Right renal cortex interstitium (tissue), 3 donors: Measurements from ENCODE around the gene MRPS9. TPM values are rescaled to one million over a fixed set of nuclear protein-coding genes. Genes with fewer than 3 reads are reported as not detected.

Experiments used
- DNase-seq, 3 donors: peaks; one replicate each; pipeline ENCODE4 v3.0.0-alpha.2; 2013; ENCODE audit warnings: low read depth in 3 of 3, low spot score in 2 of 3
- polyA plus RNA-seq, 3 donors: library from polyadenylated mRNA; unstranded; fragments of 120-200 nt; gene quantifications; one replicate each; pipeline ENCODE4 v1.2.1, GENCODE V29; 2013; ENCODE audit not compliant: insufficient read length in 3 of 3

MRPS9 gene
- polyA plus RNA-seq, 3 donors = 60.9 to 61.9 (median 61.1) TPM

DNA sequence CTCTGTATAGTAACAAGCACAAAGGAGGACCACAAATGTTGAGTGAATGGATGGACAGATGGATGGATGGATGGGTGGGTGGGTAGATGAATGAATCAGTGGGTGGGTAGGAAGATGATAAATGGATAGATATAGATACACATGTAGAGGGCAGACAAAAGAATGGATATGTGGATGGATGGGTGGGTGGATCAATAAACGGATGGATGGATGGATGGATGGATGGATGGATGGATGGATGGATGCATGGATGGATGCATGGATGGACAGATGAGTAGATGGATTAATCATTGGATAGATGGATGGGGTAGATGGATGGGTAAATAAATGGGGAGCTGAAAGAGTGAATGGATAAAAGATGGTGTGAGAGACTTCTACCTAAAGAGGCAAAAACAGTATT is 111.4 kb downstream of the MRPS9 start:
- DNase-seq = no peak

Other genes starting within 250 kb of the MRPS9 start
- 10 to 100 TPM; 81.8 to 86.0 (median 83.9) TPM for gene POU3F3, start 184.0 kb upstream of the MRPS9 start, polyA plus RNA-seq
- under 1 TPM in 1 of 3 donors, not detected in 2; 0.12 TPM for gene GPR45, start 203.7 kb downstream of the MRPS9 start, polyA plus RNA-seq